GM23248 (cell line): ENCODE data around the gene UVRAG. TPM values are rescaled to one million over a fixed set of nuclear protein-coding genes. Genes with fewer than 3 reads are reported as not detected.
"Not testable (repeated sequence)": the region's sequence is repeated elsewhere in the genome, so short reads cannot be mapped to it uniquely, and the experiment has no call there.

Experiments
- DNase-seq: peaks from one replicate; pipeline ENCODE4 v3.0.0-alpha.2; 2015
- H2AFZ ChIP-seq: fragments of 200-600 bp; sonication (generic); 2 replicates; pipeline ENCODE4 v1.6.1; 2016; ENCODE audit warnings: antibody characterized with exemption
- H3F3A ChIP-seq: fragments of 200-600 bp; sonication (generic); 2 replicates; pipeline ENCODE4 v1.6.1; 2016; ENCODE audit warnings: mild to moderate bottlenecking, antibody characterized with exemption, mixed run types; ENCODE audit not compliant: insufficient read depth
- H3K27ac ChIP-seq: fragments of 200-600 bp; sonication (generic); 2 replicates; pipeline ENCODE4 v1.5.1; 2016; ENCODE audit warnings: mild to moderate bottlenecking
- H3K27me3 ChIP-seq: fragments of 200-600 bp; sonication (generic); replicated peaks from 2 replicates; pipeline ENCODE4 v1.6.1; 2016; ENCODE audit warnings: mild to moderate bottlenecking; ENCODE audit not compliant: insufficient read depth
- H3K36me3 ChIP-seq: fragments of 200-600 bp; sonication (generic); 2 replicates; pipeline ENCODE4 v1.6.1; 2016; ENCODE audit warnings: low read depth, mild to moderate bottlenecking
- H3K4me1 ChIP-seq: fragments of 200-600 bp; sonication (generic); 2 replicates; pipeline ENCODE4 v1.6.1; 2016; ENCODE audit warnings: mild to moderate bottlenecking; ENCODE audit not compliant: insufficient read depth
- H3K4me2 ChIP-seq: fragments of 200-600 bp; sonication (generic); one replicate; pipeline ENCODE4 v1.6.1; 2016; ENCODE audit warnings: mild to moderate bottlenecking; ENCODE audit not compliant: unreplicated experiment
- H3K4me3 ChIP-seq: fragments of 200-600 bp; sonication (generic); 2 replicates; pipeline ENCODE4 v1.5.1; 2016; ENCODE audit warnings: mild to moderate bottlenecking
- H3K79me2 ChIP-seq: fragments of 200-600 bp; sonication (generic); 2 replicates; pipeline ENCODE4 v1.6.1; 2016; ENCODE audit warnings: mild to moderate bottlenecking; ENCODE audit not compliant: insufficient read depth
- H3K9ac ChIP-seq: fragments of 200-600 bp; sonication (generic); 2 replicates; pipeline ENCODE4 v1.6.1; 2016; ENCODE audit warnings: mild to moderate bottlenecking
- H3K9me2 ChIP-seq: fragments of 200-600 bp; sonication (generic); 2 replicates; pipeline ENCODE4 v1.6.1; 2016; ENCODE audit warnings: mixed run types, mild to moderate bottlenecking, moderate library complexity; ENCODE audit not compliant: insufficient read depth
- H3K9me3 ChIP-seq: fragments of 200-600 bp; sonication (generic); one replicate; pipeline ENCODE4 v1.6.1; 2017; ENCODE audit warnings: low read depth
- H4K20me1 ChIP-seq: fragments of 200-600 bp; sonication (generic); 2 replicates; pipeline ENCODE4 v1.6.0; 2016; ENCODE audit not compliant: insufficient read depth
- EZH2 ChIP-seq: fragments of 200-600 bp; sonication (generic); IDR thresholded peaks from 2 replicates; pipeline ENCODE4 v1.6.1; 2018; ENCODE audit warnings: antibody characterized with exemption, mild to moderate bottlenecking; ENCODE audit not compliant: insufficient read depth, poor library complexity, severe bottlenecking
- EZH2phosphoT487 ChIP-seq: fragments of 200-600 bp; sonication (generic); IDR thresholded peaks from 2 replicates; pipeline ENCODE4 v1.6.1; 2018; ENCODE audit warnings: antibody characterized with exemption, moderate library complexity, mild to moderate bottlenecking, low read depth; ENCODE audit not compliant: insufficient read depth
- WGBS, 2 experiments: methylation state at CpG; one replicate each; pipeline ENCODE4 v1.1.6; 2015 to 2017; ENCODE audit warnings: low lambda C conversion rate in 2 of 2, low coverage in 1 of 2; ENCODE audit errors: missing lambda C conversion rate in 2 of 2; 5-methylcytosine and 5-hydroxymethylcytosine counted together
- in situ Hi-C: fragments of 300-500 bp; cut with MboI; formaldehyde crosslinking; loops from 2 replicates; pipeline ENCODE4 v1.15.0; 2020
- polyA plus RNA-seq: library from polyadenylated mRNA; unstranded; fragments of >200 nt; fragmentation: Nextera tagmentation; extraction: Ambion mirVana; gene quantifications from 2 replicates; pipeline ENCODE4 v1.2.1, GENCODE V29; 2016
- total RNA-seq: library from RNA; depleted of rRNA; stranded (reverse); fragments of >200 nt; shearing (Covaris generic); gene quantifications from 2 replicates; pipeline ENCODE4 v1.2.3, GENCODE V29; 2014

The UVRAG gene
- total and polyA plus RNA-seq, 2 experiments from 2014 or later, result 9.9 to 11.0 TPM

DNA sequence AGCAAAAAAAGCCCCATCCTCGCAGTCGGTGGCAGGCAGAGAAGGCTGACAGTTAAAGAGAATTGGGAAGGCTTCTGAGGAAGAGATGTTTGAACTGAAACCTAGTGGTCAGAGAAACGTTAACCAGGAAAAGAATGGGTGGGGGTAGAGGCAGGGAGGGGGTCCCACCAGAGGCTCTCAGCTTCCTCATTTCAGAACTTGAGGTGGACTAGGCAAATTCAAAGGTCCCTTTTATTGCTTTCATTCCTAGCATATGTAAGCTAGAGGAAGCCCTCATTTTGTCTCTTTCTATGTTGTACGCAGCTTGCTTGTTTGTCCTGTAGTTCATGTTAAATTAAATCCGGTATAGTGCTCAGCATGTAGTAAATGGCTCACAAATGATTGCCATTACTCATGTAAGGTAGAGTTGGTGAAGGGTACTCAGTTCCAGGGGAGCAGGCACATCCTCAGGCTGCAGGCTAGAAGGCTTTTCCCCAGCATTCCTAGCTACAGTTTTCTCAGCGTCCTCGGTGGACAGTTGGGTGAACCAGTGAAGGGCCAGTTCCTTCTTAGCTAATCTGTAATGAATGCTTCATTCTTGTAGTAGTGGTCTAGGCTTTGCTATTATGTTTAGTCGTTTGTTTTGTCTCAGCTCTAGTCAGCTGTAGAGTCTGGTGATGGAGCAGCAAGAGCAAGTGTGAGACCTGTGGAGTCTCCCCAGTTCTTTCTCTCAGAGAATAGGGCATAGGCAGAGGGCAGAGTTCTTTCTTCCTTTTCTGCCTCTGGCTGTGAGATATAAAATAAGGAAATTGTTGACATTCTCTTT lies 58.6 kb downstream of the UVRAG start:
- WGBS, 2 experiments, result 76 to 79% methylated on average over 8 of the region's 8 CpGs
- no peaks in the 10 kb centered on the region for H3K27me3 ChIP-seq
- H3K9me3 ChIP-seq, result no peaks in the 10 kb centered on the region
- peaks cover 3% of the 10 kb centered on the region; the same call in 1 of the 2 replicates for H4K20me1 ChIP-seq
- no peak overlapping the region for H2AFZ ChIP-seq
- no peak overlapping the region for H3K9ac ChIP-seq
- H3K9me2 ChIP-seq, result no peaks in the 10 kb centered on the region
- peaks cover 15% of the 10 kb centered on the region for H3K79me2 ChIP-seq
- no peak for DNase-seq
- H3K4me1 ChIP-seq, result no peaks in the 10 kb centered on the region
- H3K4me2 ChIP-seq, result no peak overlapping the region
- H3K4me3 ChIP-seq, result no peak overlapping the region
- TF ChIP-seq EZH2, result no peak
- no peak for TF ChIP-seq EZH2phosphoT487
- no peak overlapping the region for H3K27ac ChIP-seq
- no peaks in the 10 kb centered on the region for H3F3A ChIP-seq
- no peaks in the 10 kb centered on the region for H3K36me3 ChIP-seq
- in situ Hi-C loops, result no loop called here

DNA sequence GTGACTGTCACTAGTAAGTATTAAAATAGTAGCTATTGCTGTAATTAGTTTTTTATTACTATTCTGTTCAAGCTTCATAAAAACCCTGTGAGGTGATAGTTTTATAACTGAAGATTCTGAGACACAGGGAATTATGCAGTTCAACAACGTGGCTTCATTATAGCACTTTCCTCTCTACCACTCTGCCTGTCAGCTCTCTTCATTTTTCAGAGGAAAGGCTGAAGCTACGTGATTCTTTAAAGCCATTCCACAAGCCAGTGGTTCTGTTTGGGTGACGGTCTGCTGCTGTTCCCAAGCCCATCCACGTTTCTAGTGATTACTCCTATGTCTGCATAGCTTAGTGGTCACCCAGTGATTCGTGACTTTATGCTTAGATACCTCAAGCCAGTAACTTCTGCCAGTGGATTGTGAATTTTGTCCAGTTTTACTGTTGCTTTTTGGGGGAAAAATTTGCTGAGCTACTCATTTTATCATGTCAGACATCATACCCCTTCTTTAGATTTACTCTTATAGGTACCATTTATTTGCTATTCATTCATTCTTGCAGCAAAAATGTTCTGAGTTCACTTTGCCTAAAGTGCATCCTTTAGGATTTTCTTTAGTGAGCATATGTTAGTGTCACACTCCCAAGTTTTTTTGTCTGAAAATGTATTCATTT lies 59.8 kb downstream of the UVRAG start:
- Histone ChIP-seq H2AFZ (no peak overlapping the region), H3K27ac (no peak overlapping the region), H3F3A (no peaks in the 10 kb centered on the region), H3K9me2 (no peaks in the 10 kb centered on the region), H3K4me3 (no peak overlapping the region), H3K36me3 (no peaks in the 10 kb centered on the region), H3K9me3 (no peaks in the 10 kb centered on the region), H3K9ac (no peak overlapping the region), H3K27me3 (no peaks in the 10 kb centered on the region), H3K79me2 (peaks cover 6% of the 10 kb centered on the region), H4K20me1 (peaks cover 3% of the 10 kb centered on the region; the same call in 1 of the 2 replicates), H3K4me2 (no peak overlapping the region), H3K4me1 (no peaks in the 10 kb centered on the region)
- DNase-seq, result no peak
- WGBS, 2 experiments, result 84 to 88% methylated on average over 5 of the region's 5 CpGs
- in situ Hi-C loops, result loop anchor here (25.0 kb wide), 1 partner anchor 637 kb away; no protein-coding TSS in a partner anchor
- TF ChIP-seq EZH2phosphoT487 (no peak), EZH2 (no peak)

DNA sequence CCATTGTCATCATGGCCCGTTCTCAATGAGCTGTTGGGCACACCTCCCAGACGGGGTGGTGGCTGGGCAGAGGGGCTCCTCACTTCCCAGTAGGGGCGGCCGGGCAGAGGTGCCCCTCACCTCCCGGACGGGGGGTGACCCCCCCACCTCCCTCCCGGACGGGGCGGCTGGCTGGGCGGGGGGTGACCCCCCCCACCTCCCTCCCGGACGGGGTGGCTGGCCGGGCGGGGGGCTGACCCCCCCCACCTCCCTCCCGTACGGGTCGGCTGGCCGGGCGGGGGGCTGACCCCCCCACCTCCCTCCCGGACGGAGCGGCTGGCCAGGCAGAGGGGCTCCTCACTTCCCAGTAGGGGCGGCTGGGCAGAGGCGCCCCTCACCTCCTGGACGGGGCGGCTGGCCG lies 62.3 kb downstream of the UVRAG start:
- in situ Hi-C loops, result loop anchor here (25.0 kb wide), 1 partner anchor 635 kb away; no protein-coding TSS in a partner anchor
- H3K4me1 ChIP-seq, H3F3A ChIP-seq, H3K9me2 ChIP-seq, H3K9ac ChIP-seq, H3K4me3 ChIP-seq, H3K9me3 ChIP-seq, H3K27me3 ChIP-seq, H3K79me2 ChIP-seq, DNase-seq, H3K36me3 ChIP-seq, H4K20me1 ChIP-seq, H3K27ac ChIP-seq, H3K4me2 ChIP-seq, H2AFZ ChIP-seq: not testable (repeated sequence)
- 83 to 100% methylated on average over 1 to 23 of the region's 27 CpGs for WGBS, 2 experiments

GRCh38 chr11:75877931-75878330 lies 62.9 kb downstream of the UVRAG start:
- in situ Hi-C loops, result loop anchor here (25.0 kb wide), 1 partner anchor 634 kb away; no protein-coding TSS in a partner anchor
- H3K4me3 ChIP-seq, DNase-seq, H3K4me2 ChIP-seq, H3K79me2 ChIP-seq, H3K4me1 ChIP-seq, H3F3A ChIP-seq, H3K9me3 ChIP-seq, H4K20me1 ChIP-seq, H3K27me3 ChIP-seq, H3K9ac ChIP-seq, H2AFZ ChIP-seq, H3K27ac ChIP-seq, H3K36me3 ChIP-seq, H3K9me2 ChIP-seq: not testable (repeated sequence)
- 97 to 100% methylated on average over 2 to 33 of the region's 33 CpGs for WGBS, 2 experiments
